A549 (cell line): ENCODE data around the gene KCP. TPM values are rescaled to one million over a fixed set of nuclear protein-coding genes. Genes with fewer than 3 reads are reported as not detected.

ENCODE experiments used
- ATAC-seq, 2 experiments: fragments of 200-7000 bp in 1 of 2; fragments of >200 bp in 1 of 2; cut with Nextera tagmentation in 1 of 2; cut with Tn5 transposase in 1 of 2; 3 replicates each; pipeline versions ENCODE4 v1.8.0 to v1.9.1; 2018 to 2020; ENCODE audit warnings: mild to moderate bottlenecking in 1 of 2, moderate library complexity in 1 of 2
- CTCF ChIA-PET: fragments of 300-600 bp; sonication (Branson Sonifier 250); formaldehyde crosslinking; extraction: SDS; loops from one replicate; lab custom pipeline; 2021; ENCODE audit warnings: antibody characterized with exemption, inconsistent platforms; lab: Yijun Ruan, JAX
- POLR2A ChIA-PET: fragments of 350-600 bp; formaldehyde crosslinking; extraction: SDS; loops from one replicate; lab custom pipeline; 2021; ENCODE audit warnings: antibody characterized with exemption, inconsistent platforms; lab: Yijun Ruan, JAX
- DNase-seq, 2 experiments: peaks; one replicate each; pipeline versions ENCODE4 v3.0.0 to v3.0.0-alpha.2; 2011 to 2016; ENCODE audit warnings: low read depth in 1 of 2, low spot score in 1 of 2
- FAIRE-seq: peaks from 2 replicates; lab custom pipeline; 2011; peaks lifted over from hg19 to GRCh38; lab: Jason Lieb, UNC
- H3K27ac ChIP-seq, 2 experiments: fragments of >200 bp; sonication (Bioruptor Twin); formaldehyde crosslinking; 3 replicates each; pipeline ENCODE4 v1.5.1; 2016 to 2017
- H3K4me1 ChIP-seq: fragments of >200 bp; sonication (Bioruptor Twin); formaldehyde crosslinking; 3 replicates; pipeline ENCODE4 v1.6.1; 2016
- H3K4me2 ChIP-seq: fragments of >200 bp; sonication (Bioruptor Twin); formaldehyde crosslinking; 3 replicates; pipeline ENCODE4 v1.6.1; 2016
- H3K4me3 ChIP-seq: fragments of >200 bp; sonication (Bioruptor Twin); formaldehyde crosslinking; 3 replicates; pipeline ENCODE4 v1.5.1; 2016
- H3K9me3 ChIP-seq: fragments of >200 bp; sonication (Bioruptor Twin); formaldehyde crosslinking; 3 replicates; pipeline ENCODE4 v1.6.1; 2016
- ATOH8 ChIP-seq: fragments of 250-450 bp; sonication (Bioruptor Pico); IDR thresholded peaks from 2 replicates; pipeline ENCODE4 v1.5.0; 2020; ENCODE audit warnings: low read depth, mild to moderate bottlenecking, moderate library complexity
- CTCF ChIP-seq: fragments of >200 bp; sonication (Bioruptor Twin); formaldehyde crosslinking; IDR thresholded peaks from 3 replicates; pipeline ENCODE4 v1.5.1; 2016
- EHMT2 ChIP-seq: fragments of 200-600 bp; sonication (generic); IDR thresholded peaks from 2 replicates; pipeline ENCODE4 v1.6.1; 2016; ENCODE audit warnings: antibody characterized with exemption, low read depth, mild to moderate bottlenecking, moderate library complexity
- FOXS1 ChIP-seq: fragments of 250-450 bp; sonication (Bioruptor Pico); IDR thresholded peaks from 2 replicates; pipeline ENCODE4 v1.5.0; 2020; ENCODE audit warnings: mild to moderate bottlenecking, moderate library complexity
- GATA3 ChIP-seq: IDR thresholded peaks from 2 replicates; pipeline ENCODE4 v1.6.1; 2012; ENCODE audit warnings: borderline replicate concordance
- HEYL ChIP-seq: fragments of 250-450 bp; sonication (Bioruptor Pico); IDR thresholded peaks from 2 replicates; pipeline ENCODE4 v1.8.0; 2021; ENCODE audit warnings: mild to moderate bottlenecking, moderate library complexity
- JUNB ChIP-seq: fragments of >200 bp; sonication (Bioruptor Twin); formaldehyde crosslinking; IDR thresholded peaks from 2 replicates; pipeline ENCODE4 v1.6.1; 2016
- KDM5A ChIP-seq: fragments of 200-600 bp; sonication (generic); IDR thresholded peaks from 2 replicates; pipeline ENCODE4 v1.6.1; 2016; ENCODE audit warnings: antibody characterized with exemption, mild to moderate bottlenecking
- MYC ChIP-seq: IDR thresholded peaks from 2 replicates; pipeline ENCODE4 v1.6.1; 2012; ENCODE audit warnings: mild to moderate bottlenecking, inconsistent platforms, low read length, improper control_type of control experiment, borderline replicate concordance
- NPAS2 ChIP-seq: fragments of 250-450 bp; sonication (Bioruptor Pico); IDR thresholded peaks from 2 replicates; pipeline ENCODE4 v1.8.0; 2022; ENCODE audit warnings: mild to moderate bottlenecking, moderate library complexity, borderline replicate concordance
- PBX3 ChIP-seq: IDR thresholded peaks from 2 replicates; pipeline ENCODE4 v1.6.1; 2012
- RARB ChIP-seq: fragments of 250-450 bp; sonication (Bioruptor Pico); IDR thresholded peaks from 2 replicates; pipeline ENCODE4 v1.8.0; 2021; ENCODE audit warnings: mild to moderate bottlenecking, moderate library complexity
- REST ChIP-seq: fragments of 200-600 bp; sonication (generic); IDR thresholded peaks from 2 replicates; pipeline ENCODE4 v1.6.1; 2016; ENCODE audit warnings: antibody characterized with exemption, mild to moderate bottlenecking, moderate library complexity
- RFX5 ChIP-seq: fragments of 450-650 bp; IDR thresholded peaks from 2 replicates; pipeline ENCODE4 v1.7.1; 2014; ENCODE audit warnings: antibody characterized with exemption, mild to moderate bottlenecking, moderate library complexity
- WGBS: methylation state at CpG from one replicate; pipeline ENCODE4 v1.1.6; 2017; ENCODE audit errors: missing lambda C conversion rate; 5-methylcytosine and 5-hydroxymethylcytosine counted together
- polyA plus RNA-seq, 4 experiments: library from polyadenylated mRNA; depleted of rRNA in 3 of 4; stranded (reverse); fragments of >200 nt; fragmentation: RNase III in 1 of 4; extraction: RNeasy Plus Mini Kit Qiagen cat#74134 plus additional on column Dnase treatment in 1 of 4; gene quantifications; 2 replicates in 3 of 4; 3 replicates in 1 of 4; pipeline ENCODE4 v1.2.3, GENCODE V29; 2011 to 2017

KCP gene
- polyA plus RNA-seq, 2 of the 4 experiments (the other 2 are of a cell fraction) = 0.14 TPM; not detected in 1

DNA sequence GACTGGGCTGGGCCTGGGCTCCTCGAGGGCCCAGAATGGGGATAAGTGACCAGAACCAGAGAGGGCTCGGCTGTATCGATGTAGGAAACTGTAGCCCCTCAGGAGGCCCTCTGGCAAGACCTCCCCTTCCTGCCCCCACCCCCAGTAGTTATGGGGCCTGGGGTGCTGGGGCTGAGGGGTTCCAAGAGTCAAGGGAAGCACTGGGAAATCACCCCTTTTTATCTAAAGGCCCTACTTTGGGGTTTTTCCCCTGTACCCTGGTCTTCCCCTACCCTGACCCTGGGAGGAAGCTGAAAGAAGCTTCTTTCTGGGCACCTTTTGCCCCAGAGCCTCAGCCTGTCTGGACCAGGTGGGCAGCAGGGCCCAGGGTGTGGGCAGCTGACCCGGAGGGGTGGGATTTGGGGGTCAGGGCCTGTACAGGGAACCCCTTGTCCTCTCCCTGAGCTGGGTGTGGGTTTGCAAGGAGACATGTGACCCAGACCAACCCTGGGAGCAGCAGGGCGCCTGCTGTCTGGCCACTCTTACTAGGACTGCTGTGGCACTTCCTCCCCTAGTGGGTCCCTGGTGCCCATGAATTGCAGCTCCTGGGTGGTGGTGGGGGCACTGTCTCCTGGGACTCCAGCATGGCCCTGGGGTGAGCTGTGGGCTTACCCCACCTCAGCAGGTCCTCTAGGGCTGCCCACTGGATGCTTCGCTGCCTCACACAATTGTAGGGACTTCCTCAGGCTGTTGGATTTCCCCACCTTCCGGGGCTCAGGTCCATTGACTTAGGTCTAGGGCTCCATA lies 28.8 kb upstream of the KCP start:
- H3K4me2 ChIP-seq = peak overlapping the region; percentile 93
- FAIRE-seq = no peak
- no peak for TF ChIP-seq PBX3
- TF ChIP-seq RARB (CRISPR knock-in tag) = no peak
- no peak for TF ChIP-seq HEYL (CRISPR knock-in tag)
- no peak for TF ChIP-seq ATOH8 (CRISPR knock-in tag)
- no peak for TF ChIP-seq MYC
- TF ChIP-seq NPAS2 (CRISPR knock-in tag) = no peak
- no peak for TF ChIP-seq FOXS1 (CRISPR knock-in tag)
- TF ChIP-seq CTCF = no peak
- TF ChIP-seq GATA3 = no peak
- no peak for TF ChIP-seq RFX5
- no peak for TF ChIP-seq JUNB
- no peak for TF ChIP-seq REST
- TF ChIP-seq, all 56 proteins: peak for 0
- ATAC-seq = peak in 1 of 2 experiments; percentile 7; a peak in 3 of 6 replicates
- POLR2A ChIA-PET = no interaction called here
- no peak for DNase-seq
- CTCF ChIA-PET = interaction anchor here (0.7 to 0.9 kb wide), 2 partner anchors 10 to 224 kb away, joined by 3 read pairs; no protein-coding TSS in a partner anchor
- WGBS = 94% methylated on average over 6 of the region's 7 CpGs
- H3K27ac ChIP-seq = peak overlapping the region in 1 of 2 experiments; percentile 88; a peak in 4 of 6 replicates
- H3K4me1 ChIP-seq = peaks cover 12% of the 10 kb centered on the region
- no peaks in the 10 kb centered on the region for H3K9me3 ChIP-seq
- peak overlapping the region; percentile 80 for H3K4me3 ChIP-seq

DNA sequence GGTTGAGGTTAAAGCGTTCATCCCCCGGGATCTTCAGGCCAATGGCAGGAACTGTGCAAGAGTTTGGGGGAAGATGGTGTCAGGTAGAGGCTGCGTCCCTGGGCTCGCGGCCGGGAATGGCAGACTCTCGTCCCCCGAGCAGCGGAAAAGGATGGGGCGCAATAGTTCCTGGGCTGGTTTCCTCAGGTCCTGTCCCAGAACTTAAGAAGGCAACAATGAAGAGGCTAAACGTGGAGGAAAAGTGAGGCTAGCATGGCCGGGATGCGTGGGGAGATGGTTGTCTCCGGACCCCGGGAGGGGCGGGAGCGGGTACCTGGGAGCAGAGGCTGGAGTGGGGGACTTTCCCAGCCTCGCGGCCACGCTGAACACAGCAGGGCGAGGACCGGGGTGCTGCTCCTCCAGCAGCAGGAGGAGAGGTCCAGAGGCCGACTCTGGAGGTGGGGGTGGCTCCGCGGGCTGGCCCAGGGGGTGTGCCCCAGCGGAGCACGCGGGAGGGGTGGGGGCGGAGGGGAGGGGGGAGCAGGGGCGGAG lies 28.1 kb upstream of the KCP start:
- FAIRE-seq (no peak), ATAC-seq (peak in 1 of 2 experiments; percentile 20; a peak in 3 of 6 replicates), DNase-seq (no peak)
- H3K4me1 ChIP-seq = peaks cover 12% of the 10 kb centered on the region
- H3K4me3 ChIP-seq = peak overlapping the region; percentile 80
- TF ChIP-seq KDM5A = no peak
- no peak for TF ChIP-seq EHMT2
- H3K27ac ChIP-seq = peak overlapping the region; percentile 79 to 88
- H3K9me3 ChIP-seq = no peaks in the 10 kb centered on the region
- peak overlapping the region; percentile 93 for H3K4me2 ChIP-seq
- CTCF ChIA-PET = interaction anchor here (0.7 to 1.2 kb wide), 3 partner anchors 11 to 225 kb away, joined by 3 read pairs; no protein-coding TSS in a partner anchor
- 14% methylated on average over 23 of the region's 30 CpGs for WGBS
- POLR2A ChIA-PET = interaction anchor here (0.9 kb wide), 1 partner anchor 404 kb away, joined by 3 read pairs; no protein-coding TSS in a partner anchor
